MM.1S (cell line): ENCODE measurements around the gene SLC8A1.

Experiments used
- EZH2 ChIP-seq: fragments of 300-600 bp; sonication (generic); optimal IDR thresholded peaks from 2 replicates; pipeline ENCODE3; 2017; ENCODE audit warnings: low read depth, mild to moderate bottlenecking, antibody characterized with exemption, low read length, mixed read lengths
- EZH2phosphoT487 ChIP-seq: fragments of 300-600 bp; sonication (generic); IDR thresholded peaks from 2 replicates; pipeline ENCODE4 v1.6.1; 2018; ENCODE audit warnings: antibody characterized with exemption, low read length
- TF ChIP-seq, protein P1 (sequence below): fragments of 300-600 bp; sonication (generic); IDR thresholded peaks from 2 replicates; pipeline ENCODE4 v1.5.1; 2016; ENCODE audit warnings: antibody characterized with exemption, low read length, mixed read lengths

- TF ChIP-seq, protein P1, sequence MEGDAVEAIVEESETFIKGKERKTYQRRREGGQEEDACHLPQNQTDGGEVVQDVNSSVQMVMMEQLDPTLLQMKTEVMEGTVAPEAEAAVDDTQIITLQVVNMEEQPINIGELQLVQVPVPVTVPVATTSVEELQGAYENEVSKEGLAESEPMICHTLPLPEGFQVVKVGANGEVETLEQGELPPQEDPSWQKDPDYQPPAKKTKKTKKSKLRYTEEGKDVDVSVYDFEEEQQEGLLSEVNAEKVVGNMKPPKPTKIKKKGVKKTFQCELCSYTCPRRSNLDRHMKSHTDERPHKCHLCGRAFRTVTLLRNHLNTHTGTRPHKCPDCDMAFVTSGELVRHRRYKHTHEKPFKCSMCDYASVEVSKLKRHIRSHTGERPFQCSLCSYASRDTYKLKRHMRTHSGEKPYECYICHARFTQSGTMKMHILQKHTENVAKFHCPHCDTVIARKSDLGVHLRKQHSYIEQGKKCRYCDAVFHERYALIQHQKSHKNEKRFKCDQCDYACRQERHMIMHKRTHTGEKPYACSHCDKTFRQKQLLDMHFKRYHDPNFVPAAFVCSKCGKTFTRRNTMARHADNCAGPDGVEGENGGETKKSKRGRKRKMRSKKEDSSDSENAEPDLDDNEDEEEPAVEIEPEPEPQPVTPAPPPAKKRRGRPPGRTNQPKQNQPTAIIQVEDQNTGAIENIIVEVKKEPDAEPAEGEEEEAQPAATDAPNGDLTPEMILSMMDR: no peak
- TF ChIP-seq EZH2: no peak
- TF ChIP-seq EZH2phosphoT487: no peak
Observed at GRCh38 chr2:40282428-40282827, 169.5 kb downstream of the SLC8A1 start.
